ENCODE results near the gene ACIN1. TPM values are rescaled to one million over a fixed set of nuclear protein-coding genes. Genes with fewer than 3 reads are reported as not detected.
A peak's percentile ranks its signal among the peaks of the same experiment; 100 is the strongest.
"Not testable (repeated sequence)": the region's sequence is repeated elsewhere in the genome, so short reads cannot be mapped to it uniquely, and the experiment has no call there.

ACIN1 gene
- total RNA-seq, 1 donor from 2014 or later: 196 TPM

- peak; percentile 46 for DNase-seq (ENCODE audit: low spot score)
These were observed 28.5 kb upstream of the ACIN1 start for GRCh38 chr14:23123419-23123818.

- DNase-seq (ENCODE audit: low spot score): no peak
These were observed 27.1 kb upstream of the ACIN1 start for GRCh38 chr14:23122086-23122485.

GRCh38 chr14:23121361-23121771 lies 26.4 kb upstream of the ACIN1 start:
- DNase-seq (ENCODE audit: low spot score): peak; percentile 35

- DNase-seq (ENCODE audit: low spot score): peak; percentile 91
These were observed 25.8 kb upstream of the ACIN1 start for GRCh38 chr14:23120541-23121251.

- no peak for DNase-seq (ENCODE audit: low spot score)
These were observed 24.7 kb upstream of the ACIN1 start for GRCh38 chr14:23119363-23120327.

- DNase-seq (ENCODE audit: low spot score): no peak
These were observed 23.8 kb upstream of the ACIN1 start, which contains the start of gene CEBPE for GRCh38 chr14:23118506-23119362. TSS of gene CEBPE (minus strand) at chr14:23119255. CDS start at chr14:23119091, 164 bp downstream.

- DNase-seq (ENCODE audit: low spot score): no peak
These were observed 22.6 kb upstream of the ACIN1 start for GRCh38 chr14:23117371-23118020.

- no peak for DNase-seq (ENCODE audit: low spot score)
These were observed 21.0 kb upstream of the ACIN1 start for GRCh38 chr14:23115918-23116317.

GRCh38 chr14:23115039-23115731 lies 20.2 kb upstream of the ACIN1 start:
- DNase-seq (ENCODE audit: low spot score): no peak

- no peak for DNase-seq (ENCODE audit: low spot score)
These were observed 19.7 kb upstream of the ACIN1 start for GRCh38 chr14:23114669-23115038.

GRCh38 chr14:23114120-23114458 lies 19.2 kb upstream of the ACIN1 start:
- DNase-seq (ENCODE audit: low spot score): no peak

GRCh38 chr14:23113431-23114119 lies 18.6 kb upstream of the ACIN1 start:
- no peak for DNase-seq (ENCODE audit: low spot score)

GRCh38 chr14:23112359-23113178 lies 17.6 kb upstream of the ACIN1 start:
- no peak for DNase-seq (ENCODE audit: low spot score)

GRCh38 chr14:23110579-23111365 lies 15.8 kb upstream of the ACIN1 start:
- DNase-seq (ENCODE audit: low spot score): no peak

GRCh38 chr14:23109769-23110168 lies 14.8 kb upstream of the ACIN1 start:
- no peak for DNase-seq (ENCODE audit: low spot score)

- DNase-seq (ENCODE audit: low spot score): not testable (repeated sequence)
These were observed 13.2 kb upstream of the ACIN1 start for GRCh38 chr14:23108169-23108568.

- DNase-seq (ENCODE audit: low spot score): not testable (repeated sequence)
These were observed 12.7 kb upstream of the ACIN1 start for GRCh38 chr14:23107620-23108019.

- DNase-seq (ENCODE audit: low spot score): no peak
These were observed 11.8 kb upstream of the ACIN1 start for GRCh38 chr14:23106747-23107045.
